NCI-H345 treated with DMSO at 0.1 percent for 48 hours (cell line): ENCODE results near the gene CCDC102A.
"Not testable (repeated sequence)": the region's sequence is repeated elsewhere in the genome, so short reads cannot be mapped to it uniquely, and the experiment has no call there.

ENCODE experiments used
- DNase-seq: peaks from one replicate; lab custom pipeline; 2025; ENCODE audit not compliant: unreplicated experiment; lab: John Stamatoyannopoulos, UW

CCDC102A gene

DNA sequence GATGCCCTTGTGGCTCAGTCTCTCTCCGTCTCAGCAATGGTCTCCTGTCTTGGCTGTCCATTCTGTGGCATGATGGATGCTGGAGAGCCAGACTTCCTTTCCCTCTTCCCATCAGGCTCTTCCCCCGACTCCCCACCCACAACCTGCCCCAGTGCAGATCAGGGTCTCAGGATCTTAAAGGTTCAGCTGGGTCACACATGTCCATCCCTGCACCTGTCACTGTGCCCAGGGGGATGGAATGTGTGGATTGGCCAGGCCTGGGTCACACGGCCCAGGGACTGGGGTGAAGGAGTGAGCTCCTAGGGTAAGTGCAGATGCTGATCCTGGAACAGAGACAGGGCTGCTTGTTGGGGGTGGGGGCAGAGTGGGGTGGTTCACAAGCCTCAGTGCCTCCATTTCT lies 29.1 kb upstream of the CCDC102A start:
- no peak for DNase-seq

GRCh38 chr16:57564571-57565270 lies 28.4 kb upstream of the CCDC102A start:
- no peak for DNase-seq

DNA sequence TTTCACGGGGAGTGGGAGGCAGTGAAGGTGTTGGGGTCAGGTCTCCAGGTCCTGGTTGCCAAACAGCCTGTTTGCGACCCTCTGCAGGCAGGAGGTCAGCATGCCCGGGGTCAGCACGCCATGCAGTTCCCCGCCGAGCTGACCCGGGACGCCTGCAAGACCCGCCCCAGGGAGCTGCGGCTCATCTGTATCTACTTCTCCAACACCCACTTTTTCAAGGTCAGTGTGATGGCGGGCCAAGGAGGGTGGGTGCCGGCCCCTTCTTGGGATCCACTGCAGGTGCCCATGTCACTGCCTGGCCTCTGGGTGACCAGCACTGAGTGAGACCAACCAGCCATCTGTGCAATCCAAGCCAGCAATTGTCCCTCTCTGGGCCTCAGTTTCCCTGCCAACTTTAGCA lies 27.4 kb upstream of the CCDC102A start:
- DNase-seq = no peak

DNA sequence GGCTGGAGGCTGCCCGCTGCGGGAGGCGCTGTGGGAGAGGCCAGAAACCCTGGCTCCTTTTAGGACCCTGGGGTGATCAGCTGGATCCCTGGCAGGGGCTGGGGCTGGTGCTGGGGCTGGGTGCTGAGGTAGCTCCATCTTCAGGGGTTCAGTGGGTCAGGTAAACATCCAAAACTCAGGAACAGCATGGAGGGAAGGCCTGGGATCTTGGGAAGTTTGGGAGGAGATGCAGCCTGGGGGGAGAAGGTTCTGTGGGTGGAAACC lies 27.0 kb upstream of the CCDC102A start:
- DNase-seq = no peak

GRCh38 chr16:57562669-57563486 lies 26.5 kb upstream of the CCDC102A start:
- no peak for DNase-seq

DNA sequence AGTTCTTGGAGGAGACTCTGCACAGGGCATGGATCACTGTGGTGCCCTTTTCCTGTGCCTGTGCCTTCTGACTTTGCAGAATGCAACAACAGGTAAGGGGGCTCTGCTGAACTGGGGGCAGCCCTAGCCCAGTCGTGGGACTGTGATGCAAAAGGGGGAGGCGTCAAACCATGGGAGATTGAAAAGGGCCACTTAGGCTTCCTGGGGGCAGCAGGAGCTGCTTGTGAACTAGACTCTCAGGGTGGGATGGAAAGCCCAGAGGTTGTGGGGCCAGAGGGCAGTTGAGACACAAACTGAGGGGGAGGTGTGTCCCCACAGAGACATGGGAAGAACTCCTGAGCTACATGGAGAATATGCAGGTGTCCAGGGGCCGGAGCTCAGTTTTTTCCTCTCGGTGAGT lies 25.7 kb upstream of the CCDC102A start:
- DNase-seq = no peak

DNA sequence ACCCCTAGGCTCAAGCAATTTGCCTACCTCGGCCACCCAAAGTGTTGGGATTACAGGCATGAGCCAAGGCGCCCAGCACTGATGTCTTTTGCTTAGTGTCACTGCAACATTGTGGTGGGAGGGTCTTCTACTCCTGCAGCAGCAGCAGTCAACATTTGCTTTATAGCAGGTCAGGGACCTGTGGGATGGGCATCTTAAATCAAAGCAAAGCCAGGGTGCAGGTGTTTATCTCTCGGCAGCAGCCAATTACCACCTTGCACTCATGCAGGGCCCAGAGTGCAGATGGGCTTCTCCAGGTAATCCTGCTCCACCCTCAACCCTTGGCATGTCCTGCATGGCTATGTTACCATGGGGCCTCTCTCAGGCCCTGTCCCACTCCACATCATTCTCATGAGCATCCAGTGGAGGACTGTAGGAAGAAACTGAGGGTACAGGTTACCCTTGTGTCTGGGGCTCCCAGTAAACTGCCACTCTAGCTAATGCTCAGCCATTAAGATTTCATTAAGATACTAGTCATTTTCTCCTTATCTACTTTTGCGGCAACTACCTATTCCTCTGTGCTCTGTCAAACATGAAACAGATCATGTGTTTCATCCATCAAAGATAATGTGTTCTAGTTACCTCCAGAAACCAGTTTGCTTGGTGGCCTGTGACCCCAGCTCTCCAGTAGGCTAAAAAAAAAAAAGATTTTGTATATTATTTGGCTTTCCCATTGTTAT lies 22.9 kb upstream of the CCDC102A start:
- no peak for DNase-seq

DNA sequence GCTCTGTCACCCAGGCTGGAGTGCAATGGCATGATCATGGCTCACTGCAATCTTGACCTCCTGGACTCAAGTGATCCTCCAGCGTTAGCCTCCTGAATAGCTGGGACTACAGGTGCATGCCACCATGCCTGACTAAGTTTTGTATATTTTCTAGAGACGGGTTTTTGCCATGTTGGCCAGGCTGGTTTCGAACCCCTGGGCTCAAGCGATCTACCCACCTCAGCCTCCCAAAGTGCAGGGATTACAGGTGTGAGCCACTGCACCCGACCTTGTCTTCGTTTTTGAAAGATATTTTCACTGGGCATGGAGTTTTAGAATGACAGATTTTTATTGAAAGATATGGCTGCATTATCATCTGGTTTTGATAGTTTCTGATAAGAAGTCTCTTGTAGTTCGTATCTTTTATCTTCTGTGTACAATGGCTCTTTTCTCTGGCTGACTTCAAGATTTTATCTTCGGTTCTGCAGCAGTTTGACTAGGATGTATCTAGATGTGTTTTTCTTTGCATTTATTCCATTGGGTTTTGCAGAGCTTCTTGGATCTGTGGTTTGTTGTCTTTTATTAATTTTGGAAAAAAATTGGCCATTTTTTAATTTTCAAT lies 20.7 kb upstream of the CCDC102A start:
- DNase-seq = no peak

- no peak for DNase-seq
These were observed 19.5 kb upstream of the CCDC102A start for GRCh38 chr16:57555831-57556230.

- no peak for DNase-seq
These were observed 14.7 kb upstream of the CCDC102A start for GRCh38 chr16:57551057-57551456.

DNA sequence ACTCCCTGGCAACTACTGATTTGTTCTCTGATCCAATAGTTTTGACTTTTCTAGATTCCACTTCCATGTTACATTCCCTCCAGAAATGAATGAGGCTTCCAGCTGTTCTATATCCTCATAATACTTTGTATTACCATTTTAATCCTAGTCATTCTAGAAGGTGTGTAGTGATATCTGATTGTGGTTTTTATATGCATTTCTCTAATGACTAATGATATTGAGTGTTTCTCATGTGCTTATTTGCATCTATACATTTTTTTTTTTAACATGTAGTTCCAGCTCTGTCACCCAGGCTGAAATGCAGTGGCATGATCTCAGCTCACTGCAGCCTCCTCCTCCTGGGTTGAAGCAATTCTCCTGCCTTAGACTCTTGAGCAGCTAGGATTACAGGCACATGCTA lies 13.4 kb upstream of the CCDC102A start:
- no peak for DNase-seq

DNA sequence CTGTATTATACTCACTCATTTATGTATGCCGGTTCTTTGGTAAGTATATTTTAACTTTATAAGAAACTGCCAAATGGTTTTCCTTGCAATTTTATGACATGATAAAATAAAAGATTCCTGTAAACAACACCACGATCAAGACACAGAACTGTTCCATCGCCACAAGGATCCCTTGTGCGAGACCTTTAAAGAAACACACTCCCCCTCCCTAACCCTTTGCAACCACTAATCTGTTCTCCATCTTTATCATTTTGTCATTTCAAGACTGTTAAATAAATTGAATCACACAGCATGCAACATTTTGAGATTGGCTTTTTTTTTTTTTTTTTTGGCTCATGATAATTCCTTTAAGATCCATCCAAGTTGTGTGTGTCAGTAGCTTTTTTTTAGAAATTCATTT lies 12.0 kb upstream of the CCDC102A start:
- DNase-seq = no peak

DNA sequence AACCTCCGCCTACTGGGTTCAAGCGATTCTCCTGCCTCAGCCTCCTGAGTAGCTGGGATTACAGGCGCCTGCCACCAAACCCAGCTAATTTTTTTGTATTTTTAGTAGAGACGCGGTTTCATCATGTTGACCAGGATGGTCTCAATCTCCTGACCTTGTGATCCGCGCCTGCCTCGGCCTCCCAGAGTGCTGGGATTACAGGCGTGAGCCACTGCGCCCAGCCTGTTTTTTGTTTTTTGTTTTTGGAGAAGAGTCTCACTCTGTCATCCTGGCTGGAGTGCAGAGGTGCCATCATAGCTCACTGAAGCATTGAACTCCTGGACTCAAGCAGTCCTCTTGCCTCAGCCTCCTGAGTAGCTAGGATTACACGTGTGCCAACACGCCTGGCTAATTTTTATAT lies 11.2 kb upstream of the CCDC102A start:
- not testable (repeated sequence) for DNase-seq

DNA sequence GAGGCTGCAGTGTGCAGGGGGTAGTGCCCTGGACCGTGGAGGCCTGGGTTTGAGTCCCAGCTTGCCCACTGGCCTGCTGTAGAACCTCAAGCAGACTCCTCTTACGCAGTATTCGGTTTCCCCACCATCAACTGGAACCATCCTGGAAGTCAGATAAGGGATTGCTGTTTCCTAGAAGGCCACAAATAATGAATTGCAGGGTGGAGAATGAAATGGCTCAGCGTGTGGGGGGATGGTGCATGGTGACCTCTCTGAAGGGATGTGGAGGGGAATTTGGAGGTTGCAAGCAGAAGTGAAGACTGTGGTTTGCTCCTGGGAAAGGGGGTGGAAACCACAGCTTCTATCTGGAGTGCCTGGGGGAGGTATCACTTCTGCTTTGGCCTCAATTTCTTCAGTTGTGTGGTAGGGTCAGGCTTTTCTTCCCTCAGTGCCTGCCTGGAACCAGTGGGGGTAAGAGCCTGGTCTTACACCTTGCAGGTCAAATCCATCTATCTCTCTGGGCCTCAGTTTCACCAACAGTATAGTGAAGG lies 7.8 kb upstream of the CCDC102A start:
- no peak for DNase-seq

- DNase-seq = no peak
These were observed 5.5 kb upstream of the CCDC102A start for GRCh38 chr16:57541754-57542435.

- DNase-seq = no peak
These were observed 4.8 kb upstream of the CCDC102A start for GRCh38 chr16:57540906-57541753.

DNA sequence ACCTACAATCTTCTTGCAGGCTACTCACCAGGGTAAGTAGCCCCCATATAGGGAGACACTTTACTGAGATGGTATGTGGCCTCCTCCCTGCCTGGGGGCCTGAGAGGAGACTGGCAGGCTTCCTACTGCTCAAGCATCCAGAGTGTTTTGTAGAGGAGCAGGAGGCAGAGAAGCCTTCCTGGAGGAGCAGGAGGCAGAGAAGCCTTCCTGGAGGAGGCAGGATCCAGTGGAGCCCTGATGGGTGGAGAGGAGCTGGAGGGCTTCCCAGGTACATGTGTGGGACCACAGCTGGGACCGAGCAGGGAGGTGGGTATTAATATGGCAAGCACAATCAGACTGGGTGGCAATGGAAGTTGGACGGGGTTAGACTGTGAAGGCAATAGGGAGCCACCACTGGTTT lies 4.0 kb upstream of the CCDC102A start:
- DNase-seq = no peak

- no peak for DNase-seq
These were observed 2.9 kb upstream of the CCDC102A start for GRCh38 chr16:57539072-57539796.

GRCh38 chr16:57538235-57538721 lies 1.9 kb upstream of the CCDC102A start:
- no peak for DNase-seq
